SK-N-SH (cell line): ENCODE results near the gene RFX3. TPM values are rescaled to one million over a fixed set of nuclear protein-coding genes. Genes with fewer than 3 reads are reported as not detected.

ENCODE experiments used
- CTCF ChIA-PET: fragments of 300-600, 350-600 bp; formaldehyde crosslinking; extraction: SDS; loops from one replicate; lab custom pipeline; 2021; lab: Yijun Ruan, JAX
- POLR2A ChIA-PET: fragments of 350-600 bp; sonication (Branson Sonifier 250); formaldehyde crosslinking; extraction: SDS; loops from one replicate; lab custom pipeline; 2020; ENCODE audit warnings: antibody characterized with exemption, inconsistent platforms; lab: Yijun Ruan, JAX
- DNase-seq: peaks from one replicate; pipeline ENCODE4 v3.0.0; 2012
- H2AFZ ChIP-seq: fragments of 200-600 bp; sonication (generic); 2 replicates; pipeline ENCODE4 v1.8.1; 2016; ENCODE audit warnings: antibody characterized with exemption, mild to moderate bottlenecking, low read depth
- H3F3A ChIP-seq: fragments of 200-600 bp; sonication (generic); replicated peaks from 2 replicates; pipeline ENCODE3; 2016; ENCODE audit warnings: antibody characterized with exemption, mild to moderate bottlenecking; ENCODE audit not compliant: insufficient read depth
- H3K27ac ChIP-seq, 2 experiments: fragments of 200-500 bp in 1 of 2; fragments of 200-600 bp in 1 of 2; sonication (Bioruptor generic) in 1 of 2; sonication (generic), shearing (Covaris generic) in 1 of 2; 2 replicates each; pipeline versions ENCODE4 v1.5.1 to v1.6.1; 2014 to 2016; ENCODE audit warnings: low read depth in 2 of 2, inconsistent platforms in 1 of 2, low read length in 1 of 2, mild to moderate bottlenecking in 1 of 2, mixed read lengths in 1 of 2
- H3K27me3 ChIP-seq: fragments of 200-600 bp; sonication (generic), shearing (Covaris generic); 2 replicates; pipeline ENCODE4 v1.6.1; 2016; ENCODE audit warnings: mixed run types; ENCODE audit not compliant: insufficient read depth
- H3K36me3 ChIP-seq, 2 experiments: fragments of 200-500 bp in 1 of 2; fragments of 200-600 bp in 1 of 2; sonication (Bioruptor generic) in 1 of 2; sonication (generic) in 1 of 2; replicated peaks in 1 of 2; 2 replicates each; pipeline versions ENCODE3 to v1.5.1; 2014 to 2016; ENCODE audit warnings: low read length in 1 of 2, mild to moderate bottlenecking in 1 of 2; ENCODE audit not compliant: insufficient read depth in 2 of 2, control insufficient read depth in 1 of 2
- H3K4me1 ChIP-seq, 2 experiments: fragments of 200-500 bp in 1 of 2; fragments of 200-600 bp in 1 of 2; sonication (Bioruptor generic) in 1 of 2; sonication (generic), shearing (Covaris generic) in 1 of 2; 2 replicates each; pipeline versions ENCODE4 v1.5.1 to v1.6.1; 2014 to 2016; ENCODE audit warnings: low read depth in 1 of 2, low read length in 1 of 2, mixed run types in 1 of 2; ENCODE audit not compliant: insufficient read depth in 2 of 2, control insufficient read depth in 1 of 2
- H3K4me2 ChIP-seq: fragments of 200-600 bp; sonication (generic), shearing (Covaris generic); 2 replicates; pipeline ENCODE4 v1.6.1; 2017; ENCODE audit warnings: mixed run types
- H3K4me3 ChIP-seq, 2 experiments: fragments of 200-500 bp in 1 of 2; fragments of 200-600 bp in 1 of 2; sonication (Bioruptor generic) in 1 of 2; sonication (generic), shearing (Covaris generic) in 1 of 2; 2 replicates each; pipeline versions ENCODE4 v1.5.1 to v1.8.1; 2014 to 2016; ENCODE audit warnings: low read depth in 2 of 2, inconsistent platforms in 1 of 2, low read length in 1 of 2, mild to moderate bottlenecking in 1 of 2, mixed read lengths in 1 of 2, moderate library complexity in 1 of 2
- H3K79me2 ChIP-seq: fragments of 200-600 bp; sonication (generic); 2 replicates; pipeline ENCODE4 v1.8.1; 2017; ENCODE audit warnings: mild to moderate bottlenecking; ENCODE audit not compliant: insufficient read depth
- H3K9ac ChIP-seq: fragments of 200-600 bp; sonication (generic); 2 replicates; pipeline ENCODE4 v1.6.1; 2017; ENCODE audit warnings: mixed run types
- H3K9me2 ChIP-seq: fragments of 200-600 bp; sonication (generic); 2 replicates; pipeline ENCODE4 v1.6.1; 2017; ENCODE audit warnings: mixed run types
- H3K9me3 ChIP-seq: fragments of 200-600 bp; sonication (generic); 2 replicates; pipeline ENCODE4 v1.6.1; 2017; ENCODE audit warnings: mixed run types, mild to moderate bottlenecking, moderate library complexity
- H4K20me1 ChIP-seq: fragments of 200-600 bp; sonication (generic); 2 replicates; pipeline ENCODE4 v1.6.1; 2017; ENCODE audit warnings: mild to moderate bottlenecking, mixed run types; ENCODE audit not compliant: insufficient read depth
- CHD2 ChIP-seq: fragments of 150-350 bp; IDR thresholded peaks from 2 replicates; pipeline ENCODE4 v1.6.1; 2018; ENCODE audit warnings: low read length; ENCODE audit not compliant: partially characterized antibody
- EZH2phosphoT487 ChIP-seq: fragments of 200-600 bp; sonication (generic); IDR thresholded peaks from 2 replicates; pipeline ENCODE4 v1.6.1; 2017; ENCODE audit warnings: low read depth, mixed run types, mild to moderate bottlenecking, antibody characterized with exemption, moderate library complexity, borderline replicate concordance
- GABPA ChIP-seq: IDR thresholded peaks from 2 replicates; pipeline ENCODE4 v1.4.0; 2012; ENCODE audit warnings: low read depth, mild to moderate bottlenecking
- MXI1 ChIP-seq: IDR thresholded peaks from 2 replicates; pipeline ENCODE4 v1.6.1; 2012; ENCODE audit warnings: mild to moderate bottlenecking, low read depth, low read length, improper control_type of control experiment
- NFIC ChIP-seq: IDR thresholded peaks from 2 replicates; pipeline ENCODE4 v1.4.0; 2012; ENCODE audit warnings: borderline replicate concordance
- POLR2AphosphoS5 ChIP-seq: IDR thresholded peaks from 2 replicates; pipeline ENCODE4 v1.6.1; 2012; ENCODE audit warnings: low read depth, low read length
- RCOR1 ChIP-seq: fragments of 150-350 bp; IDR thresholded peaks from 2 replicates; pipeline ENCODE4 v1.6.1; 2017; ENCODE audit warnings: antibody characterized with exemption, low read length
- REST ChIP-seq: IDR thresholded peaks from 2 replicates; pipeline ENCODE4 v1.6.1; 2012; ENCODE audit warnings: mild to moderate bottlenecking, low read depth, low read length, moderate library complexity
- SIN3A ChIP-seq: IDR thresholded peaks from 2 replicates; pipeline ENCODE4 v1.6.1; 2012; ENCODE audit warnings: low read depth, mild to moderate bottlenecking, low read length, moderate library complexity, borderline replicate concordance
- USF2 ChIP-seq: fragments of 150-350 bp; IDR thresholded peaks from 2 replicates; pipeline ENCODE4 v1.6.1; 2017; ENCODE audit warnings: antibody characterized with exemption, low read length, low read depth, borderline replicate concordance
- ZBTB33 ChIP-seq: IDR thresholded peaks from 2 replicates; pipeline ENCODE4 v1.4.0; 2012; ENCODE audit warnings: low read depth, borderline replicate concordance
- WGBS: methylation state at CpG from one replicate; pipeline ENCODE4 v1.1.6; 2017; ENCODE audit warnings: low lambda C conversion rate; 5-methylcytosine and 5-hydroxymethylcytosine counted together
- polyA plus RNA-seq, 3 experiments: library from polyadenylated mRNA; depleted of rRNA; stranded (reverse); fragments of >200 nt; gene quantifications; 2 replicates each; pipeline ENCODE4 v1.2.3, GENCODE V29; 2012
- TF ChIP-seq, protein P1 (sequence below): IDR thresholded peaks from 2 replicates; pipeline ENCODE4; 2012
- TF ChIP-seq, protein P2 (sequence below): IDR thresholded peaks from 2 replicates; pipeline ENCODE4 v1.4.0; 2012; ENCODE audit warnings: low read depth

RFX3 gene
- polyA plus RNA-seq, 1 of the 3 experiments (the other 2 are of a cell fraction), result 1.7 TPM

- no peak for TF ChIP-seq REST
- TF ChIP-seq, all 33 proteins: peak for 0
Observed at GRCh38 chr9:3256571-3257330, 269.1 kb downstream of the RFX3 start (continued).

DNA sequence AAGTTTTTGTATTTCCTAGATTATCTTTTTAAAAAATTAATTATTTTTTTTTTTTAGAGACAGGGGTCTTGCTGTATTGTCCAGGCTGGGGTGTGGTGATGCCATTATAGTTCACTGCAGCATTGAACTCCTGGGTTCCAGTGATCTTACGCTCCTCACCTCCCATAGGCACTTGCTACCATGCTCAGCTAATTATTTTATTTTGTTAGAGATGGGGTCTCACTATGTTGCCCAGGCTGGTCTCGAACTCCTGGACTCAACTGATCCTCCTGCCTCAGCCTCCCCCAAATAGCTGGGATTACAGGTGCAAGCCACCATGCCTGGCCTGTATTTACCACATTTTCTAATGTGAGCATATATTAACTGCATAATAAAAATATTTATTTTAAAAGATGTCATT lies 274.5 kb downstream of the RFX3 start:
- no peaks in the 10 kb centered on the region for H3K27me3 ChIP-seq
- H4K20me1 ChIP-seq, result no peaks in the 10 kb centered on the region
- no peak overlapping the region for H3K4me2 ChIP-seq
- POLR2A ChIA-PET, result no interaction called here
- no peak for TF ChIP-seq MXI1
- TF ChIP-seq, protein P1, sequence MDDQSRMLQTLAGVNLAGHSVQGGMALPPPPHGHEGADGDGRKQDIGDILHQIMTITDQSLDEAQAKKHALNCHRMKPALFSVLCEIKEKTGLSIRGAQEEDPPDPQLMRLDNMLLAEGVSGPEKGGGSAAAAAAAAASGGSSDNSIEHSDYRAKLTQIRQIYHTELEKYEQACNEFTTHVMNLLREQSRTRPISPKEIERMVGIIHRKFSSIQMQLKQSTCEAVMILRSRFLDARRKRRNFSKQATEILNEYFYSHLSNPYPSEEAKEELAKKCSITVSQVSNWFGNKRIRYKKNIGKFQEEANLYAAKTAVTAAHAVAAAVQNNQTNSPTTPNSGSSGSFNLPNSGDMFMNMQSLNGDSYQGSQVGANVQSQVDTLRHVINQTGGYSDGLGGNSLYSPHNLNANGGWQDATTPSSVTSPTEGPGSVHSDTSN, result no peak
- no peak for TF ChIP-seq POLR2AphosphoS5
- TF ChIP-seq SIN3A, result no peak
- no peak for TF ChIP-seq NFIC
- no peak for TF ChIP-seq EZH2phosphoT487
- TF ChIP-seq, protein P2, sequence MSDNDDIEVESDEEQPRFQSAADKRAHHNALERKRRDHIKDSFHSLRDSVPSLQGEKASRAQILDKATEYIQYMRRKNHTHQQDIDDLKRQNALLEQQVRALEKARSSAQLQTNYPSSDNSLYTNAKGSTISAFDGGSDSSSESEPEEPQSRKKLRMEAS, result no peak
- TF ChIP-seq USF2, result no peak
- TF ChIP-seq RCOR1, result no peak
- TF ChIP-seq ZBTB33, result no peak
- no peak for TF ChIP-seq CHD2
- no peak for TF ChIP-seq GABPA
- TF ChIP-seq, all 33 proteins: peak for 0
- Histone ChIP-seq H2AFZ (no peak overlapping the region), H3K4me1 (no peaks in the 10 kb centered on the region), H3K9ac (no peak overlapping the region), H3K36me3 (peaks cover 10 to 14% of the 10 kb centered on the region in 2 experiments), H3K27ac (no peak overlapping the region), H3K9me3 (no peaks in the 10 kb centered on the region), H3F3A (no peaks in the 10 kb centered on the region), H3K79me2 (no peaks in the 10 kb centered on the region), H3K4me3 (no peak overlapping the region), H3K9me2 (no peaks in the 10 kb centered on the region)
- 88% methylated on average over 2 of the region's 2 CpGs for WGBS
- no peak for DNase-seq
- CTCF ChIA-PET, result interaction anchor here (1.9 to 3.1 kb wide), 2 partner anchors 10 kb away, joined by 5 to 11 read pairs; no protein-coding TSS in a partner anchor
